Hindlimb muscle (tissue), 1 donor: Measurements from ENCODE around the gene KCTD18. TPM values are rescaled to one million over a fixed set of nuclear protein-coding genes. Genes with fewer than 3 reads are reported as not detected.

Experiments
- DNase-seq: peaks from one replicate; pipeline ENCODE4 v3.0.0-alpha.2; 2013
- polyA plus RNA-seq: library from polyadenylated mRNA; unstranded; fragments of 120-200 nt; gene quantifications from one replicate; pipeline ENCODE4 v1.2.1, GENCODE V29; 2013; ENCODE audit not compliant: insufficient read length

KCTD18 gene
- polyA plus RNA-seq, 1 donor, result 13.2 TPM

DNA sequence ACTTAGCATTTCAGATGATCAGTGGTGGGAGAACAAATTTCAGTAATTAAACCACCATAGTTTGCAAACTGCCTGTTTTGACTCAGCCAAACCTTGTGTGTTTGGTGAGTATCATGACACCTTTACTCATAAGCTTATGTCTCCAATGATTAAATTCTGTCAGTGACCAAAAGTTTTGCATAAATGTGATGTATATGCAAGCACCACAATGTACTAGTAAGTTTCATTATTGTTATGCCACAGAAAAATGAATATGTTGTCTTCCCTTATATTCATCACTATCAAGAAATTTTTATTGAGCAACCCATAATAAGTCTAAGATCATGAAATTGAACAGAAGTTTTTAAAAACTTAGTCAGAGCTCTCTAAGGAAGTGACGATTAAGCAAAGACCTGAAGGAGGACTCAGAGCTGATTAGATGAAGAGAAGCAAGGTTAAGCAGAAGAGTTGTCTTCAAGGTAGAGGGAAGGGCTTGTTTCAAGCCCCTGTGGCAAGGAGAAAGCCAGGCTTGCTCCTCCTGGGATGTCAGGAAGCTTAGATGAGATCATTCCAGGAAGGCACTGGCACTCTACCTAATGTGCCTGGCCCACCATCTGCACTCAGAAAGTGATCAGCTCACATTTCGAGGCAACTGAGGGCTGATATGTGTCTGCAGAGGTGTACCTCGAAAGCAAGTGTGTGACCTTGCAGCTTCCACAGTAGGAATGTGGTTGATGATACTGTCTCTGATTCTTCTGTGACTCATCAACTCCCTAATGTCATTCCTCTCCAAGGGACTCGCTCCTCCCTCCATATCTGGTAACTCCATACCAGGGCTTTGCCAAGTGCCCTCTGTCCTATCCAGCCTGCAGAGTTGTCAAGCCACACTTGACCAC, 54.7 kb downstream of the KCTD18 start:
- DNase-seq, result no peak

GRCh38 chr2:200453853-200454534, 55.9 kb downstream of the KCTD18 start:
- no peak for DNase-seq

GRCh38 chr2:200453142-200453852, 56.6 kb downstream of the KCTD18 start:
- DNase-seq, result no peak

GRCh38 chr2:200452377-200452776, 57.5 kb downstream of the KCTD18 start:
- DNase-seq, result no peak

- no peak for DNase-seq
Measured at GRCh38 chr2:200451511-200451910, 58.4 kb downstream of the KCTD18 start.

GRCh38 chr2:200450288-200450687, 59.6 kb downstream of the KCTD18 start:
- DNase-seq, result no peak

- no peak for DNase-seq
Measured at GRCh38 chr2:200449149-200449548, 60.7 kb downstream of the KCTD18 start.

- DNase-seq, result no peak
Measured at GRCh38 chr2:200448455-200448854, 61.4 kb downstream of the KCTD18 start.

GRCh38 chr2:200447139-200447855, 62.6 kb downstream of the KCTD18 start:
- DNase-seq, result no peak

DNA sequence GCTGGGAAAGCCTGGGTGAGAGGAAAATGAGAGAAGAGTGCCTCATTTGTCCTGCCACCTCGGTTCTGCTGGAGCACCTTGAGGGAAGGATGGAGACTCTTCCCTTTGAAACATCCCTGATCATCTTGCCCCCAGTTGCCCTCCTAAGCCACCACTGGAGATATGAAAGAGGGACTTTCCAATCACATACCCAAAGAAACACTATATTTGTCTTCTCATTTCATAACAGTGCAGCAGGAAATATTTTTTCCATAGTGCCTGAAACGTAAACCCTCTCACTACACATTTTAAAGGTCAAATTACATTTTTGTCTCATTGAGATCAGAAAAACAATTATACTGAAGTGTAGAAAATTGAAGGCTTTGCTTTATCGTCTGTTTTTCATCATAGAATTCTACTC, 63.3 kb downstream of the KCTD18 start:
- no peak for DNase-seq

DNA sequence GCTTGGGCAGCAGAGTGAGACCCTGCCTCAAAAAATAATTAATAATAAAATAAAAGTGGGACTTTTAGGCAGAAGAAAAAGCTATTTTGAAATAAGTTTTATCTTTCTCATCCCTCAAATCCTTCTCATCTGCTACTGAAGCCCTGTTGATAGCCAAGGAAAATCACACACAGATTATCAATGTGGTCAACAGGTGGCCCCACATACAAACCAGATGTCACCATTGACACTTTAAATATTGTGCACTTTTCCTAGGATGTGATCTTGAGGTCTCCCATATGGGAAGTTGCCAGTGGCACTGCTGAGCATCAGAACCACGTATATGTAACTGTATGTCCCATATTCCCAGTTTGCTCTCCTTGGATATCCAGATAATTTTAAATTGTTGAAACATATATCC, 64.6 kb downstream of the KCTD18 start:
- DNase-seq, result no peak

DNA sequence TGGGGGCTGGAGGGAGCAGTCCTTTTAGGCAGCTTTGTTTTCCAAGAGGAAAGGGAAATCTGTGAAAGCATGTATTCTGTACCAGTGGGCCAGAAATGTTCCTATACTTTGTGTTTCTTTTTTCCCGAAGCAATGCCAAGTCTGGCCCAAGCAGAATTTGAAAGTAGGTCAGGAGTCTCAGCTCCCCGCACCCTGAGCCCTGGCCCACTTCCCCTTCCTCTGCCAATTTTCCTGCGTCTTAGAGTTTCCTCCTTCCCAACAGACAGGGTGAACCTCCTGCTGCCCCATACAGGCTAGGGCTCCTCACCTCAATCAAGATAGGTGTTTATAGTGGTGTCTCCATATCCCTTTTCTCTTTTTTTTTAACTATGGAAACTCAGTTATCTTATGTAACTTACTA, 65.3 kb downstream of the KCTD18 start:
- DNase-seq, result no peak

GRCh38 chr2:200443916-200444315, 66.0 kb downstream of the KCTD18 start:
- DNase-seq, result no peak

DNA sequence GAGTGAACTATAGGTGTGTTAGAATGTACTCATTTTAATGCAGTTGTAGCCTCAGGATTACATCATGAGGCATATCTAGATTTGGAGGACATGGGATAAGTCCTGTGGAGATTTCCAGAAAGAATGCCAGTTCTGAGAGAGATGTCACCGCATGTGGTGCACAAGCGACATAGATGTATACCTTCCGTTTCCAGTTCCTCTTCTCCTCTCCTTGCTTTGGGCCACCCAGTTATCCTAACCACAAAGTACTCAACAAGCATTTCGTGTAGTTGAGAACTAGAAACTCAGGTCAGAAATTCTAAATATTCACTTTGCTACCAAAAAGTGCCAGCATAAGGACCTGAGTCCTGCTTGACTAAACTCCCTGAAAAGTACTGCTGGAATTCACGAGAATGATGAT, 66.5 kb downstream of the KCTD18 start:
- DNase-seq, result no peak

- no peak for DNase-seq
Measured at GRCh38 chr2:200442471-200442870, 67.4 kb downstream of the KCTD18 start.

DNA sequence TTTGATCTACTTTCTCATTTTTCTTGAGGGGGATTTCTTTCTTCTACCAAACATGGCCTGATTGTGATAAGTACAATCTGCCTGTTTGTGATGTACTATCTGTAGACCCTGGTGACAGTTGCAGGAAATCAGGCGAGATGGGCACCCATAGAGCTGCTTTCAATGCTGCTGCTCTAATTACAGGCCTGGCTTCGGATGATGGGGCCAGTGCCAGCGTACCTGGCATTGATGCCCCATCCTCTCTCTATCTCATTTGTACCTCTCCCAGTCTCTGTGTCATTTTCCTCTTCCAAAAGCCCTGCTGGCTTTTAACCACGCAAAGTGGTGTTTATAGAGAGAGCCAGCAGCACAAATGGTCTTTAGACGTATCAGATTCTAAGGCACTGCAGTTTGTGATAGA, 69.9 kb downstream of the KCTD18 start:
- DNase-seq, result no peak

Other genes with a start within 250 kb of the KCTD18 start
- gene SPATS2L, start 203.4 kb downstream of the KCTD18 start, polyA plus RNA-seq, result 219 TPM
- 5.9 TPM for gene SGO2, start 16.1 kb upstream of the KCTD18 start, polyA plus RNA-seq
- gene AOX1, start 75.9 kb upstream of the KCTD18 start, polyA plus RNA-seq, result 1.5 TPM